Thymus (tissue), 11 donors: ENCODE data around the gene CWC15. TPM values are rescaled to one million over a fixed set of nuclear protein-coding genes. Genes with fewer than 3 reads are reported as not detected.
"Not testable (repeated sequence)": the region's sequence is repeated elsewhere in the genome, so short reads cannot be mapped to it uniquely, and the experiment has no call there.

Source experiments
- DNase-seq, 9 donors: peaks; one replicate each; pipeline ENCODE4 v3.0.0-alpha.2; 2013; ENCODE audit warnings: low spot score in 9 of 9, low read depth in 6 of 9, missing footprints in 1 of 9
- H3K27ac ChIP-seq, 2 donors: one replicate each; pipeline ENCODE4 v1.5.1; 2013; ENCODE audit warnings: control low read depth in 1 of 2, low read depth in 1 of 2, low read length in 1 of 2, mild to moderate bottlenecking in 1 of 2, moderate library complexity in 1 of 2
- H3K27me3 ChIP-seq, 2 donors: one replicate each; pipeline ENCODE4 v1.5.1; 2013; ENCODE audit warnings: low read length in 1 of 2; ENCODE audit not compliant: control insufficient read depth in 2 of 2, insufficient read depth in 1 of 2
- H3K36me3 ChIP-seq, 2 donors: one replicate each; pipeline ENCODE4 v1.5.1; 2013; ENCODE audit warnings: low read length in 1 of 2, mild to moderate bottlenecking in 1 of 2, moderate library complexity in 1 of 2; ENCODE audit not compliant: control insufficient read depth in 2 of 2, insufficient read depth in 2 of 2
- H3K4me1 ChIP-seq, 2 donors: one replicate each; pipeline ENCODE4 v1.5.1; 2013; ENCODE audit warnings: low read length in 2 of 2; ENCODE audit not compliant: control insufficient read depth in 2 of 2, insufficient read depth in 2 of 2
- H3K4me3 ChIP-seq, 2 donors: one replicate each; pipeline ENCODE4 v1.5.1; 2013; ENCODE audit warnings: low read length in 2 of 2, control low read depth in 1 of 2, mild to moderate bottlenecking in 1 of 2
- H3K9me3 ChIP-seq, 2 donors: one replicate each; pipeline ENCODE4 v1.5.1; 2013; ENCODE audit warnings: low read length in 1 of 2, mild to moderate bottlenecking in 1 of 2; ENCODE audit not compliant: control insufficient read depth in 2 of 2, insufficient read depth in 1 of 2
- WGBS: extraction: QIAGEN DNeasy Blood & Tissue Kit; methylation state at CpG from one replicate; pipeline ENCODE4 v1.1.7; 2013; 5-methylcytosine and 5-hydroxymethylcytosine counted together
- polyA plus RNA-seq: library from polyadenylated mRNA; stranded (reverse); fragments of 200-250 nt; gene quantifications from one replicate; pipeline ENCODE4 v1.2.3, GENCODE V29; 2013
- total RNA-seq: library from RNA; stranded (reverse); fragments of 120-200 nt; gene quantifications from one replicate; pipeline ENCODE4 v1.2.4, GENCODE V29; 2013
- donor health status: healthy.

Gene CWC15
- total and polyA plus RNA-seq, 2 donors, result 95.8 to 120 TPM

DNA sequence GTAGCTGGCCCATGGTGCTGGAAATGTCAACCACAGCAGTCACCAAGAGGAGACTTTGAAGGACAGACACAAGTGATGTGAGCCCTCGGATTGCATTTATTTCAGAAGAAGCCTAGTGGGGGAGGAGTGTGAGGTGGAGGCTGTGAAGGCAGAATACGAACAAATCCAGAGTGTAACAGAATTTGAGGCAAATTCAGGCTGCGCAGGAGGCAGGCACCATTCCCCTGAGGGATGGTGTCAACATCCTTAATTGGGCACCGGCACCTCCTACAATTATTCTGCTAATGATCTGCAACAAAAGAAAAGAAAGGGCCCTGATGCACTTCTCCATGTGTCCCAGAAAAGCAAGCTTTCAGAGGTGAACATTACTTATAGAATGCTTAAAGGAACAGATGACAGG lies 32.2 kb downstream of the CWC15 start:
- Histone ChIP-seq H3K36me3 (no peaks in the 10 kb centered on the region), H3K27me3 (no peaks in the 10 kb centered on the region), H3K9me3 (no peaks in the 10 kb centered on the region), H3K4me1 (peaks cover 0 to 4% of the 10 kb centered on the region in 2 donors), H3K27ac (no peak overlapping the region), H3K4me3 (no peak overlapping the region)
- 96% methylated on average over 4 of the region's 4 CpGs for WGBS
- no peak for DNase-seq

DNA sequence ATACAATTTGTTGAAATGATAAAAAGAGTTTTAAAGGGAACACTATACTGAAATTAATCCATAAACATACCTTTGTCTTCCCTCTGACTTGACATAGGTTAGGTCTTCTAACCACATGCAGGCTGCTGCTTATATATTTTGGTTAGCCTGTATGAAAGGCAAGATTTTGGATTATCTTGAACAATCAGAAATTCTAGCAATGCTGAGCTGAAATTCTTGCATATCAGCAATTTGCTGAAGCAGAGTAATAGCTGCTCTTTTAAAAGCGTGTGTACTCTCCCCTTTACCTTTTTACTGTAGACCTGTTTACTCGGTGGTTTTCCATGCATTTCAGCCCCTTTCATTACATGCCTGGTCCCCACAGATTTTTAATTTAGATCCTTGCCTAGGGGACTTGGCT lies 34.0 kb downstream of the CWC15 start:
- H3K27me3 ChIP-seq, result no peaks in the 10 kb centered on the region
- DNase-seq, result no peak
- no peak overlapping the region for H3K27ac ChIP-seq
- no peaks in the 10 kb centered on the region for H3K9me3 ChIP-seq
- 94% methylated on average over 2 of the region's 2 CpGs for WGBS
- H3K36me3 ChIP-seq, result no peaks in the 10 kb centered on the region
- H3K4me3 ChIP-seq, result no peak overlapping the region
- peaks cover 3 to 17% of the 10 kb centered on the region in 2 donors for H3K4me1 ChIP-seq

DNA sequence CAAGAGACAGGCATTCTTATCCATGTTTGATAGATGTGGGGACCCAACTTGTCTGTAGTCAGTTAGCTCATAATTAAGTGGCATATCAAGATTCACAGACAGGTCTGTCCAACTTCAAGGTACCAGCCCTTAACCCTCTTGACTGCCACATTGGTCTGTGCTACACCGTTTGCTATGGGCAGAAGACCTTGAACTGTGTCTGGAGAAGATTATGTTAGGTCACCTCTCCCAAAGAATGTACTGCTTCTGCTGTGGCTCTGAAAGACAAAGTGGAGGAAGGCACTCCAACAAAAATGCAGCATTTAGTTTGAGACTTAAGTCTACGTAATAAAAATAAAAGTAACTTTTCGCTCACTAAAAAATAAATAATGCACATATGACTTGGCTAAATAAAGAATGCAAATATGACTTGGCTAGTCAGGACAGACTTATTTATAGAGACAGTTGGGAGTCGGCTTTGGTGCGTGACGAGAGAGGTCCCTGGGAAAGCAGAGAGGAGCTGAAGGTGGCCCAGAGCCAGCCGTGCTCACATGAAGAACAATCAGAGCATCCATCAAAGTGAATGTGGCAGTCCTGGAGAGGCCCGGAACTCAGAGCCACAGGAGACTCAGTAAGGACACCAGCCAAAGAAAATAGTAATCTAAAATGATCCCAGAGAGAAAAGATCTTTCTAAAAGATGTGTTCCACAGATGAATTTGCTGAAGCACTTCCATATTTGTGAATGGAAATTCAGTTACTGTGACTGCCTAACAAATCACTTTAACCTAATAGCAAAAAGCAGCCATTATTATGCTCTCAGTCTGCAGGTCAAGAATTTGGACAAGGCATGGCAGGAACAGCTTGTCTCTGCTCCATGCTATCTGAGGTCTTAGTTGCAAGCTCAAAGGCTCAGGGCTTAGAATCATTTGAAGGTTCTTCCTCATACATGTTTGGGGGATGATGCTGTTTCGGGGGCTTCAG lies 35.0 kb downstream of the CWC15 start:
- no peak for DNase-seq
- no peaks in the 10 kb centered on the region for H3K9me3 ChIP-seq
- H3K27ac ChIP-seq, result no peak overlapping the region
- H3K4me1 ChIP-seq, result peaks cover 10 to 27% of the 10 kb centered on the region in 2 donors
- WGBS, result 84% methylated on average over 9 of the region's 9 CpGs
- H3K27me3 ChIP-seq, result no peaks in the 10 kb centered on the region
- no peaks in the 10 kb centered on the region for H3K36me3 ChIP-seq
- H3K4me3 ChIP-seq, result no peak overlapping the region

DNA sequence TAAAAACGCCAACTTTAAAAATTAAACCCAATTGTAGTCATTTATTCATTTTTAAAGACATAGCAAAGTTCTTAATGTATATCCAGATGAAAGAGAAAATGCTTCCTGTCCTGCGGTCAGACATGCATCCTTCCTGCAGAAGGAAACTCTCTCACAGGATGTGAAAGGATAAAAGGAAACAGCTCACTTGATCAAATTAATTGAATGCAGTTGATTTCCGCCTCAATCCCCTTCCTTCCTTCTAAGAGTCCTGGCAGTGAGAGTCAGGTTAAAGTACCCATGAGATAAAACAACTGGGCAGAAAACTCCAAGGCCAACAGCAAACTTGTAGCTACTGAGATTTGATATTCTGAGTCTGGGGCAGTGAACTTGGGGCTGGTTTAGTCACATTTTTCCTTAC lies 38.5 kb downstream of the CWC15 start:
- H3K27me3 ChIP-seq, result no peaks in the 10 kb centered on the region
- peaks cover 10 to 27% of the 10 kb centered on the region in 2 donors for H3K4me1 ChIP-seq
- DNase-seq, result peak in 1 of 9 donors; percentile 62
- H3K9me3 ChIP-seq, result no peaks in the 10 kb centered on the region
- H3K4me3 ChIP-seq, result no peak overlapping the region
- no peaks in the 10 kb centered on the region for H3K36me3 ChIP-seq
- 51% methylated on average over 3 of the region's 3 CpGs for WGBS
- no peak overlapping the region for H3K27ac ChIP-seq

DNA sequence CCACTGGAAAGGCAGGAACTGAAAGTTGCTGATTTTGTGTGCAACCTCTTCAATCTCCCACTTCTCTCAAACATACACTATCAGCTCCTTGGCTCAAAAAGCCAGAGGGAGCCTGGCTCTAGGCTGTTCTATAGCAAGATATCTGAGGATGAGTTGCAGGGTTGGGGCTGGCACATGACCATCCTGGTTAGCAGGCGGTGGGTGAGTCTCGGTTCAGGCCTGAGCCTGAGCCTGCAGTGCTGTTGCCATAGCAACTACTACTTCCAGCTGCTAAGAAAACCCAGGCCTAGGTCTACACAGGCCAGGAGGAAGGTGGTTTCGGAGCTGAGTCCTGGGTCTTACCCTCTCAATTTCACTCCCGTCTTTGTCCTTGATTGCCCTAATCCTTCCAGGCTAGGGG lies 39.0 kb downstream of the CWC15 start:
- 74% methylated on average over 4 of the region's 4 CpGs for WGBS
- Histone ChIP-seq H3K4me1 (peaks cover 10 to 27% of the 10 kb centered on the region in 2 donors), H3K27me3 (no peaks in the 10 kb centered on the region), H3K27ac (no peak overlapping the region), H3K36me3 (no peaks in the 10 kb centered on the region), H3K9me3 (no peaks in the 10 kb centered on the region), H3K4me3 (no peak overlapping the region)
- no peak for DNase-seq

DNA sequence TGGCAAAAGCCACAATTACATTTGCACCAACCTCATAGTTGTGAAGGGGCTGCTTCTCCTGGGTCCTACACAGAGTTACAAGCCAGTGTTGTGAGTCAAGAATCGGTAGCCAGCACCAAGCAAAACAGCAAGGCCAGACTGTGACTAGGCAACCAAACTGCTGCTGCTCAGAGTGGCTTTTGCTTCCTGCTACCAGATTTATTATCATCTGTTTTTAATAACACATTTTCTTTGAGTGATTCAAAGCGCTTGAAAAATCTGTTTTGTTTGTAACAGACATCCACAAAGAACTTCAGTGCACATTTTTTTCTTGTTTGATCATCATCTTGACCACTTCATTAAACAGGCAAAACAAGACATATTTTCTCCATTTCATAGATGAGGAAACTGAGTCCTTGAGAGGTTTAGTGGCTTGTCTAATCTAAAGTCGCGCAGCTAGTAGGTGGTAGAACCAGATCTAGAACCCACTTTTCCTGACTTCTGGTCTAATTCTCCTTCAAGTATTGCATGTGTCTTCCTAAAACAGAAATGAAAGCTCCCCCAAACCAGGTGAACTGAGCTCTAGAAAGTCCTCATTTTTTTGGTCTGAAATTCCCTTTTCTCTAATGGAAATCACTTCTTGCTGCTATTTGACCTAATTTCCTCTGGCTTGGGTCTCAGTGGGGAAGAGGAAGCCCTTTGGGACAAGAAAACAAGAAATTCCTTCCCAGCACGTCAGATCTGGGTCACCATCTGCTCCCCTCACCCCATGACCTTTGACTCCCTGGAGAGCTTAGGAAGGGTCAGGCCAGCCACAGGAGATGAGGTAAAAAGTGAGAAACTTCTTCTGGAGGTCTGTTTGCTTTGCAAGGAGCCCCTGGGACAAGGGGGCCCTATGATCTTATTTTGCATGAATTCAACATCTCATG lies 39.9 kb downstream of the CWC15 start:
- Histone ChIP-seq H3K9me3 (no peaks in the 10 kb centered on the region), H3K27ac (no peak overlapping the region), H3K4me1 (peaks cover 14 to 30% of the 10 kb centered on the region in 2 donors), H3K27me3 (no peaks in the 10 kb centered on the region), H3K4me3 (no peak overlapping the region), H3K36me3 (no peaks in the 10 kb centered on the region)
- DNase-seq, result no peak
- 84% methylated on average over 5 of the region's 5 CpGs for WGBS

DNA sequence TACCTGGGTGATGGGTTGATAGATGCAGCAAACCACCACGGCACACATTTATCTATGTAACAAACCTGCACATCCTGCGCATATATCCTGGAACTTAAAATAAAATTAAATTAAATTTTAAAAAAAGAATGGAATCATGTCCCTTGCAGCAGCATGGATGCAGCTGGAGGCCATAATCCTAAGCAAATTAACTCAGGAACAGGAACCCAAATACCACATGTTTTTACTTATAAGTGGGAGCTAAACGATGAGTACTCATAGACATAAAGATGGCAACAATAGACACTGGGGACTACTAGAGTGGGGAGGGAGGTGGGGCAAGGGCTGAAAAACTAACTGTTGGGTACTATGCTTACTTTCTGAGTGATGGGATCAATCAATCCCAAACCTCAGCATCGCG lies 40.9 kb downstream of the CWC15 start:
- no peak for DNase-seq
- Histone ChIP-seq H3K4me1 (peaks cover 24 to 39% of the 10 kb centered on the region in 2 donors), H3K9me3 (no peaks in the 10 kb centered on the region), H3K36me3 (no peaks in the 10 kb centered on the region), H3K27ac (no peak overlapping the region), H3K4me3 (no peak overlapping the region), H3K27me3 (no peaks in the 10 kb centered on the region)
- 96% methylated on average over 5 of the region's 5 CpGs for WGBS

DNA sequence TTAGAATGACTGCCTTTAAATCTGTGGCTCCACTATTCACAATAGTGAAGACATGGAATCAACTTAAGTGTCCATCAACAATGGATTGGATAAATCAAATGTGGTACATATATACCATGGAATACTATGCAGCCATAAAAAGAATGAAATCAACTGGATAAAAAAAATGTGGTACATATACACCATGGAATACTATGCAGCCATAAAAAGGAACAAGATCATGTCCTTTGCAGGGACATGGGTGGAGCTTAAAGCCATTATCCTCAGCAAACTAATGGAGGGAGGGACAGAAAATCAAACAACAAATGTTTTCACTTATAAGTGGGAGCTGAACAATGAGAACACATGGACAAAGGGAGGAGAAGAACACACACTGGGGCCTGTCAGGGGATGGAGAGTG lies 41.3 kb downstream of the CWC15 start:
- H3K27ac ChIP-seq, result not testable (repeated sequence)

More for the DNA sequence above, 41.3 kb downstream of the CWC15 start:
- not testable (repeated sequence) for H3K9me3 ChIP-seq, H3K36me3 ChIP-seq, H3K4me3 ChIP-seq, H3K27me3 ChIP-seq, DNase-seq
- H3K4me1 ChIP-seq, result peaks cover 25 to 44% of the 10 kb centered on the region in 2 donors
